Mucosa of stomach (tissue), 1 donor: ENCODE results near the gene RFPL1.

ENCODE experiments used
- H3K27me3 ChIP-seq: one replicate; pipeline ENCODE4 v1.7.0; 2013; ENCODE audit warnings: mild to moderate bottlenecking, low read length; ENCODE audit not compliant: control insufficient read depth, insufficient read depth
- H3K36me3 ChIP-seq: one replicate; pipeline ENCODE4 v1.7.0; 2013; ENCODE audit warnings: low read length; ENCODE audit not compliant: control insufficient read depth, insufficient read depth
- H3K4me1 ChIP-seq: one replicate; pipeline ENCODE4 v1.7.0; 2013; ENCODE audit warnings: mild to moderate bottlenecking, low read length; ENCODE audit not compliant: control insufficient read depth, insufficient read depth
- H3K4me3 ChIP-seq: one replicate; pipeline ENCODE4 v1.7.0; 2013; ENCODE audit warnings: low read length
- H3K9ac ChIP-seq: one replicate; pipeline ENCODE4 v1.7.0; 2013; ENCODE audit warnings: mild to moderate bottlenecking, low read length, moderate library complexity
- H3K9me3 ChIP-seq: one replicate; pipeline ENCODE4 v1.7.0; 2013; ENCODE audit warnings: mild to moderate bottlenecking, low read length, moderate library complexity; ENCODE audit not compliant: control insufficient read depth
- donor health status: Pancreatic carcinoma.

The RFPL1 gene

DNA sequence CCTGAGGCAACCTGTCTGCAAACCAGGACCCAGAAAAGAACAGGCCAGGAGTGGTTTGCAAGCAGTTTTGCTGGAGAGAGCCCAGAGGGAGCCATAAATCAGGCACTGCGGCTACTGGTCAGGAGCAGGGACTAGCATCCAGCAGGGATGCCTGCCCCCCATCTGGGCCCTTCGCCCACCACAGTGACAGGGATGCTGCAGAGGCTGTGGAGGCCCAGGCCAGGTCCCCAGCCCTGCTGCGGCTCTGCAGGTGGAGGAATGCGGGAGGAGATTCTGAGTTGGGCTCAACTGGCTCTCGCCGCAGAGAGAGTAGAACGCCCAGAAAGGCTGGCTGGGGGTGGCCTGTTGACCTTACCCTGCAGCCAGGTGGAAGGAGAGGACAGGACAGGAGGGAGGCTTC, 25.2 kb downstream of the RFPL1 start:
- Histone ChIP-seq H3K9me3 (no peaks in the 10 kb centered on the region), H3K4me3 (no peak overlapping the region), H3K36me3 (no peaks in the 10 kb centered on the region), H3K9ac (no peak overlapping the region), H3K27me3 (no peaks in the 10 kb centered on the region), H3K4me1 (no peaks in the 10 kb centered on the region)

DNA sequence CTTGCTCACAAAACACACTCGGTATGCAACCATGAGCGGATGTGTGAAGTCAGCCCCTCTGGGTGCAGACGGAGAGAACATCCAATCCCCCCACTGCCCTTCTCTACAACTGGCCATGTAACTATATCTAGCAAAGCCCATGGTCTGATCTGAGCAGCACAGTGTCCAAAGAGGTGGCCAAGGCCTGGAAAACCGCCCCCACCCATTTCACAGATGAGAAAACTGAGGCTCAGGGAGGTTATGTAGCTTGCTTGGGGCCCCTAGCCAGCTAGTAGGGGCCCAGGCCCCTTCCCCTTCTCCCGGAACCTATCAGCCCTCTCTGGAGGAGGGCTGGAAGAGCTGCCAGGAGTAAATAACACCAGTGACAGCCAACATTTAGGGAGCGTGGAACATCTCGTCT, 26.2 kb downstream of the RFPL1 start:
- H3K36me3 ChIP-seq: no peaks in the 10 kb centered on the region
- H3K9me3 ChIP-seq: no peaks in the 10 kb centered on the region
- peaks cover 3% of the 10 kb centered on the region for H3K27me3 ChIP-seq
- no peaks in the 10 kb centered on the region for H3K4me1 ChIP-seq
- H3K4me3 ChIP-seq: no peak overlapping the region
- no peak overlapping the region for H3K9ac ChIP-seq

DNA sequence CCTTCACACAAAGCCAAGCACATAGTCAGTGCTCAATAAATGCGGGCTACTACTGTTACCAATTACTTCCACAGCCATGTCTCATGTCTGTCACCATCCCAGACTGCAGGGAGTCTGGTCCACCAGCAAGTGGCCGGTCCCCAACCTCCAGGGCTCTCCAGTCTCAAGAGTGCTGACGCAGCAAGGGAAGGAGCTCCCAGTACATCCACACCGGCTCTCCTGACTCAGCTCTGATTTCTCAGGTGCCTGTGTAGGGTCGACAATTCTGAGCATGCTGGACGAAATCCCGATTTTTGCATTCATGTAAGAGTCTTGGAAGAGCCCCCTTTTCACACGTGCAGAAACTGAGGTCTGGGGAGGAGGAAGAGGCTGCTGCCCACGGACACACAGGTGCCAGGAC, 31.4 kb downstream of the RFPL1 start:
- no peaks in the 10 kb centered on the region for H3K9me3 ChIP-seq
- no peak overlapping the region for H3K9ac ChIP-seq
- peaks cover 16% of the 10 kb centered on the region for H3K27me3 ChIP-seq
- H3K4me3 ChIP-seq: no peak overlapping the region
- peaks cover 5% of the 10 kb centered on the region for H3K4me1 ChIP-seq
- no peaks in the 10 kb centered on the region for H3K36me3 ChIP-seq

DNA sequence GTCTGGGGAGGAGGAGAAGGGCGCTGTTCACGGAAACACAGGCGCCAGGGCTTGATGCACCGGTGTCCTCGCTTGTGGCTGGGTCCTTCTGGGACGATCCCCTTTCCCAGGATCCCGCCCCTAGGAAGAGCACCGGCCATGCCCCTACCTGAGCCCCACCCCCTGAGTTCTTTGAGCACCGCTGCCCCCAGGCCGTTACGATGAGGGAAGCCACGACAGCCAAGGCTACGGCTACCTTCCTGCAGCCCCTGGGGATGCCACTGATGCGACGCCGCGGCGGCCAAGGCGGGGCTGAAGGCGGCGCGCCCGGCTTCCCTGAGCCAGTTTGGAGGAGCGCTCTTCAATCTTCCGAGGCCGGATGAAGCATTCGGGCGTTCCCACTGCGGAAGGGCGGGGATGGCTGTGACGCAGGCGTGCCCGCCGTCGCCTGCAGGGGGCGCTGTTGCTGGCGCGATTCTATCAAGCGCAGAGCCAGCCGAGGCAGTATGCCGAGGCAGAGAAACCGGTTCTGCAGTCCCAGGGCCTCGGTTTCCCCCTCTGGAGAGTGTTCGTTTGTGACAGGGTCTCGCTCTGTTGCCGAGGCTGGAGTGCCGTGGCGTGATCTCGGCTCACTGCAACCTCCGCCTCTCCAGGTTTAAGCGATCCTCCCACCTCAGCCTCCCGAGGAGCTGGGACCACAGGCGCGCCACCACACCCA, 31.9 kb downstream of the RFPL1 start:
- Histone ChIP-seq H3K36me3 (no peaks in the 10 kb centered on the region), H3K27me3 (peaks cover 16% of the 10 kb centered on the region), H3K4me1 (peaks cover 5% of the 10 kb centered on the region), H3K9ac (no peak overlapping the region), H3K9me3 (no peaks in the 10 kb centered on the region), H3K4me3 (no peak overlapping the region)

DNA sequence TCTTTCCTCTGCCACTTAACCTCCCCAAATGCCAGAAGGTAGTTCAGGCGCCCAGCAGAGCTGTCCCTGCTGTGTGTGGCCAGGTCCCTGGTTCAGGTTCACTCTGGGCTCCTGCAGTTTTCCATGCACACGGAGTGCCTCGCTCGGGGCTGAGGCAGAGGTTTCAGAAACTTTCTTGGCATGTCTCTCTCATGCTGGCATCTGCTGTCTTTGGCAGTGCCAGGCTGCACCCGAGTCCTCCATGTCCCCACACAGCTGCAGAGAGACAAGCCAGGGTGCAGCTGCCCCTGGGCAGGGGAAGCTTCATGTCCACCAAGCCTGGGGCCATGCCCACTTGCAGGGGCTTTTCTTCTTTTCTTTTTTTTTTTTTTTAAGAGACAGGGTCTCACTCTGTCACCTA, 34.6 kb downstream of the RFPL1 start:
- H3K36me3 ChIP-seq: no peaks in the 10 kb centered on the region
- H3K9me3 ChIP-seq: no peaks in the 10 kb centered on the region
- H3K4me1 ChIP-seq: peaks cover 5% of the 10 kb centered on the region
- no peak overlapping the region for H3K9ac ChIP-seq
- peaks cover 27% of the 10 kb centered on the region for H3K27me3 ChIP-seq
- H3K4me3 ChIP-seq: no peak overlapping the region

DNA sequence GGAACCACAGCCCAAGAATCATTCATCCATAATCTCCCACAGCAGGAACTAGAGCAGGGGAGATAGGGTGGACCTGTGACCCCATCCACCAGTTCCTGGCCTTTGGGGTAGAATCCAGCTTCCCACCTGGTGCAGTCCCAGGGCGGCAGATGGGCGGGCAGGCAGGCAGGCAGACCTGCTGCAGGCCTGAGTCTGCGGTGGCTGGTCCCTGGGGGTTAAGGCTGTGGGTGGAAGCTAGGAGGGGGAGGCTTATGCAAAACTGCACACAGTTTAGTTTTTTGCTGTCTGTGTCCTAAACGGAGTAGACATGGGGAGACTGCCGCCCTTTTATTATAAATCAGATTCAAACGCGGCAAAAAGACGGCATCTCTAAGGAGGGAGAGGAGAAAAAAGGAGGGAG, 37.2 kb downstream of the RFPL1 start:
- Histone ChIP-seq H3K9ac (no peak overlapping the region), H3K27me3 (peaks cover 40% of the 10 kb centered on the region)

DNA sequence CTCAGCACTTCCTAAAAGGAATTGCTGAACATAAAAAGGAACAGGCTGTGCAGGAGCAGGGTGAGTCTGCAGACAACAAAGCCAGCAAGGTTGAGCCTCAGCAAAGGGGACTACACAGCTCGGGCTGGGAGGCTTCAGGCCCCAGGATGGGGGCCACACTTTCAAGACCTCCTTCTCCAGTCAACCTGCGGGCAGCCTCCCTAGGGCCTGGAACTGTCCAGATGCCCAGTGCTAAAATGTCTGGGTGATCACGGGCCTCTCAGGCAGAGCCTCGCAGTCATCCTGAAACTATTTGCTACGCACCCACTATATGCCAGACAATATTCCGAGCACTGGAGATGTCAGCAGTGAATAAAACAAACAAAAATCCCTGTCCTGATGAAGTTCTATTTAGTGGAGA, 37.7 kb downstream of the RFPL1 start:
- H3K27me3 ChIP-seq: peaks cover 42% of the 10 kb centered on the region
- H3K9me3 ChIP-seq: no peaks in the 10 kb centered on the region
- H3K36me3 ChIP-seq: no peaks in the 10 kb centered on the region
- H3K4me3 ChIP-seq: no peak overlapping the region
- H3K9ac ChIP-seq: no peak overlapping the region
- no peaks in the 10 kb centered on the region for H3K4me1 ChIP-seq

More for the DNA sequence above, 37.2 kb downstream of the RFPL1 start:
- H3K9me3 ChIP-seq: no peaks in the 10 kb centered on the region
- no peaks in the 10 kb centered on the region for H3K4me1 ChIP-seq
- H3K36me3 ChIP-seq: no peaks in the 10 kb centered on the region
- H3K4me3 ChIP-seq: no peak overlapping the region

DNA sequence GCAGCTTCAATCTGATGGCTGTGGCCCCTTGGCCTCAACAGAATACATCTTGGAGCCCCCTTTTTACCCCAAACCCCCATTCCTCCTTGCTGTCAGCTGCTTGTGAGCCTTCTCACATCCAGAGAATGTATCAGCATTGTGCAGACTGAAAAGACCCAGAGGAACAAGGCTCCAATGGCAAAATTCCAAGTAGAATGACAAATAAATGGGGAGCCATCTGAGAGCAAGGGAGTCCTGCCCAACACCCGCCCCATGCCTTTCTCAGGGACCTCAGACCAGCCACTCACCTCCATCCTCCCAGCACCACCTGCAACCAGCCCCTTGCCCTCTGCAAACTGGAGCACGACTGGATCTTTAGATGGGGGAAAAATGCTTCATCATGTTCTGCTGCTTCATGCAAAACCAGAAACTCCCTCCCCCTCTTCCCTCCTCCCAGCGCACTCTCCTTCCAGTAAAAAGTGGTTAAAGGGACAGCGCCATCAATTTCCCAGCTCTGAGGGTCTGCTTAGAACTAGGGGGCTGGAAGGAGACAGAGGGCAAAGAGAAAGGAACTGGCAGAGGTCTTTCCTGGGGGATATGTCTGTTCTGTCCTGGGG, 39.4 kb downstream of the RFPL1 start:
- Histone ChIP-seq H3K9me3 (no peaks in the 10 kb centered on the region), H3K36me3 (no peaks in the 10 kb centered on the region), H3K27me3 (peaks cover 59% of the 10 kb centered on the region), H3K4me1 (no peaks in the 10 kb centered on the region), H3K9ac (no peak overlapping the region), H3K4me3 (no peak overlapping the region)

DNA sequence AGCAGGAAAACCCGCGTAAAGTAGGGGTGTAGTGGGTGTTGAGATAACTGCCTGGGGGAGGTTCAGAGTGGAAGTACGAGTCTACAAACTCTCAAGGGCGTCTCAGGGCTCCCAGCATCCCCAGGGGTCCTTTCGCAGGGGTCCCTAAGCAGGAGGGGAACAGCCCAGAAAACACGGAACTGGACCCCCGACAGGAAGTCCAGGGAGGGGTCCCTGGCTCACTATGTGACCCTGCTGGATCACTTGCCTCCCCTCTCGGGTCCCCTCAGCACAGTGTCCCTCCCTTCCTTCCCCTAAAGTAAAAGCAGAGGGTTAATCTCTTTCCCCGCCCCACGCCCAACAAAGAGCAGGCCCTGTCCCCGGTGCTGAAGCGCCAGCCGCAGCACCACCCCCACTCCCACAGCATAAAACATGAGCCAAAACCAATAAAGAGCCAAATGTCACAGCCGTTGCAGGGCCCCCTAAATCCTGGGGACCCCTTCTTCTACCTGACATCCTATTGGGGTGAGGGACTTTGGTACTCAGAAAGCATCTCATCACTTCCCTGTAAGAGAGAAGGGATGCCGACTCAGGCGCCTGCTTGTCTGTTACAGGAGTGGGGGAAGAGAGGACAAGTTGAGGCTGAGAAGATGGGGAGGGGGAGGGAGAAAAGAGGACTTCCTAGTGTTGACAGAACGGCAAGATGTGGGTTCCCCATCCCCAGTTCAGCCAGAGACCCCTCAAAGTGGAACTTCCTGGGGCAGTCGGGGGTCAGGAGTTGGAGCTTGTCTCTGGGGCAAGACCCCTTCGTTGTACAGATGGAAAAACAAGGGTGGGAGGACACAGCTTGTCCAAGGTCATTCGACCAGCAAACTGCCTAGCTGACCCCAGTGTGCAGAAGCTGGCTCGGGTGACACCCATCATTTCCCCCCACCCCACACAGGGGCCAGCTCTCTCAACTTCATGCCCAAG, 40.2 kb downstream of the RFPL1 start:
- H3K4me3 ChIP-seq: no peak overlapping the region
- H3K9ac ChIP-seq: no peak overlapping the region
- no peaks in the 10 kb centered on the region for H3K9me3 ChIP-seq
- H3K36me3 ChIP-seq: no peaks in the 10 kb centered on the region
- peaks cover 59% of the 10 kb centered on the region for H3K27me3 ChIP-seq
- H3K4me1 ChIP-seq: no peaks in the 10 kb centered on the region

DNA sequence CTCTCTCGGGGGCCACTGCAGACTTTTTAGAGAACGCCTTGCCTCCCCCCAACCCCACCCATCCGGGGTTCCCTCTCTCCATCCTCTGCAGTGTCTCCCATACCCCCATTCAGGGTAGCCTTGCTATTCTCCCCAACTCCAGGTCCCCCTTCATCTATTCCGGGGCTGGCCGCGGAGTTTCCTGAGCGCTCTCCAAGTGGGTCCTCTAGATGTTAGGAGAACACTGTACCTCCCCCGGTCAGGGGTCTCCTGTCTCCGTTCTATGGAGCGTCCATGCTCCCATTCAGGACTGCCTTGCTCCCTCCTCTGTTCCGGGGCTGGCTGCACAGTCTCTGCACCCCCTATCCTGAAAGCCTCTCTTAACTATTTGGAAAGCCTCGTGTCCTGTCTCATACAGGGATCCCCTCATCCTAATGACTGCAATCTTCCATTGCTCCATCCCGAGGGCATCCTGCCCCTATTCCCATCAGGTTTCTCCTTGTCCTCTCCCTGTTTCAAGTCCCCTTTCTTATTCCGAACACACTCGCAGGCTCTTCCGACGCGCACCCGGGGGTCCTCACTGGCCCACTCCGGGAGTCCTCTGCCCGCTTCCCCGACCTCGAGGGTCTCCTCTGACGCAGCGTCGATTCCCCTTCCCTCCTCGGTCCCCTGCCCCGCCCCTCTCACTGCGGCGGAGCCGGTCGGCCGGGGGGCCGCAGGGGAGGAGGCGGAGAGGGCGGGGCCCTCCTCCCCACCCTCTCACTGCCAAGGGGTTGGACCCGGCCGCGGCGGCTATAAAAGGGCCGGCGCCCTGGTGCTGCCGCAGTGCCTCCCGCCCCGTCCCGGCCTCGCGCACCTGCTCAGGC, 41.3 kb downstream of the RFPL1 start, which contains the start of gene NEFH:
TSS of gene NEFH (plus strand) at position 802 of the 845 bp plus-strand sequence. CDS start 45 bp downstream, outside the sequence.
- no peaks in the 10 kb centered on the region for H3K4me1 ChIP-seq
- peaks cover 59% of the 10 kb centered on the region for H3K27me3 ChIP-seq
- no peak within 1 kb of the TSS for H3K9ac ChIP-seq

DNA sequence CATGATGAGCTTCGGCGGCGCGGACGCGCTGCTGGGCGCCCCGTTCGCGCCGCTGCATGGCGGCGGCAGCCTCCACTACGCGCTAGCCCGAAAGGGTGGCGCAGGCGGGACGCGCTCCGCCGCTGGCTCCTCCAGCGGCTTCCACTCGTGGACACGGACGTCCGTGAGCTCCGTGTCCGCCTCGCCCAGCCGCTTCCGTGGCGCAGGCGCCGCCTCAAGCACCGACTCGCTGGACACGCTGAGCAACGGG, 41.8 kb downstream of the RFPL1 start:
- no peaks in the 10 kb centered on the region for H3K36me3 ChIP-seq
- no peak overlapping the region for H3K9ac ChIP-seq
- H3K9me3 ChIP-seq: no peaks in the 10 kb centered on the region
- H3K4me3 ChIP-seq: no peak overlapping the region
- no peaks in the 10 kb centered on the region for H3K4me1 ChIP-seq
- H3K27me3 ChIP-seq: peaks cover 59% of the 10 kb centered on the region

More for the DNA sequence above, 41.3 kb downstream of the RFPL1 start, which contains the start of gene NEFH:
- Histone ChIP-seq H3K9me3 (no peaks in the 10 kb centered on the region), H3K36me3 (no peaks in the 10 kb centered on the region), H3K4me3 (no peak within 1 kb of the TSS)
